ENCODE measurements around the gene DNAH3. TPM values are rescaled to one million over a fixed set of nuclear protein-coding genes. Genes with fewer than 3 reads are reported as not detected.
"Not testable (repeated sequence)": the region's sequence is repeated elsewhere in the genome, so short reads cannot be mapped to it uniquely, and the experiment has no call there.

DNAH3 gene
- total RNA-seq: not detected

- POLR2A ChIA-PET: no interaction called here
- CTCF ChIA-PET: interaction anchor here (0.6 kb wide), 1 partner anchor 14 kb away, joined by 3 read pairs; no protein-coding TSS in a partner anchor
- no peak within 1 kb of the TSS for H3K4me3 Mint-ChIP-seq
- no peak within 1 kb of the TSS for H3K27ac Mint-ChIP-seq
- peaks cover 22% of the 10 kb centered on the region for H3K27me3 Mint-ChIP-seq
- no peaks in the 10 kb centered on the region for H3K4me1 Mint-ChIP-seq
- no peaks in the 10 kb centered on the region for H3K36me3 Mint-ChIP-seq (ENCODE audit: low read depth)
- DNase-seq: no peak
- H3K9me3 Mint-ChIP-seq: no peaks in the 10 kb centered on the region
These were observed at the start of gene DNAH3 for GRCh38 chr16:21150375-21151001. Gene DNAH3 (minus strand): TSS chr16:21150846. CDS start chr16:21150319, 527 bp downstream.

- CTCF ChIA-PET: interaction anchor here (0.6 to 1.9 kb wide), 3 partner anchors 11 to 20 kb away, joined by 3 to 5 read pairs (median 4); no protein-coding TSS in a partner anchor
- Mint-ChIP-seq H3K4me1 (no peaks in the 10 kb centered on the region), H3K4me3 (no peak overlapping the region), H3K36me3 (ENCODE audit: low read depth) (no peaks in the 10 kb centered on the region), H3K27ac (no peak overlapping the region), H3K27me3 (peaks cover 21% of the 10 kb centered on the region), H3K9me3 (no peaks in the 10 kb centered on the region)
- POLR2A ChIA-PET: no interaction called here
- DNase-seq: no peak
These were observed 49.1 kb upstream of the DNAH3 start for GRCh38 chr16:21199607-21200218.

- H3K9me3 Mint-ChIP-seq: no peaks in the 10 kb centered on the region
- ChIA-PET CTCF (interaction anchor here (1.0 to 1.9 kb wide), 2 partner anchors 9 kb away, joined by 3 to 4 read pairs; no protein-coding TSS in a partner anchor), POLR2A (no interaction called here)
- no peak overlapping the region for H3K4me3 Mint-ChIP-seq
- H3K36me3 Mint-ChIP-seq (ENCODE audit: low read depth): no peaks in the 10 kb centered on the region
- H3K27ac Mint-ChIP-seq: no peak overlapping the region
- H3K27me3 Mint-ChIP-seq: peaks cover 24% of the 10 kb centered on the region
- DNase-seq: no peak
- H3K4me1 Mint-ChIP-seq: no peaks in the 10 kb centered on the region
These were observed 47.0 kb upstream of the DNAH3 start for GRCh38 chr16:21197621-21198020.

- ChIA-PET POLR2A (no interaction called here), CTCF (interaction anchor here (1.0 kb wide), 1 partner anchor 10 kb away, joined by 3 read pairs; no protein-coding TSS in a partner anchor)
- H3K9me3 Mint-ChIP-seq: no peaks in the 10 kb centered on the region
- DNase-seq: no peak
- peaks cover 20% of the 10 kb centered on the region for H3K27me3 Mint-ChIP-seq
- no peaks in the 10 kb centered on the region for H3K36me3 Mint-ChIP-seq (ENCODE audit: low read depth)
- H3K4me1 Mint-ChIP-seq: no peaks in the 10 kb centered on the region
- H3K27ac Mint-ChIP-seq: no peak overlapping the region
- H3K4me3 Mint-ChIP-seq: no peak overlapping the region
These were observed 46.5 kb upstream of the DNAH3 start for GRCh38 chr16:21197112-21197511.

GRCh38 chr16:21195330-21195729, 44.7 kb upstream of the DNAH3 start:
- H3K4me3 Mint-ChIP-seq; DNase-seq; H3K9me3 Mint-ChIP-seq; H3K27ac Mint-ChIP-seq; CTCF ChIA-PET; H3K4me1 Mint-ChIP-seq; POLR2A ChIA-PET; H3K36me3 Mint-ChIP-seq (ENCODE audit: low read depth): not testable (repeated sequence)
- peaks cover 11% of the 10 kb centered on the region for H3K27me3 Mint-ChIP-seq

- H3K36me3 Mint-ChIP-seq (ENCODE audit: low read depth): no peaks in the 10 kb centered on the region
- peaks cover 2% of the 10 kb centered on the region for H3K9me3 Mint-ChIP-seq
These were observed 44.2 kb upstream of the DNAH3 start for GRCh38 chr16:21194771-21195301.

GRCh38 chr16:21192991-21193390, 42.3 kb upstream of the DNAH3 start:
- H3K27ac Mint-ChIP-seq: no peak overlapping the region
- CTCF ChIA-PET: interaction anchor here (0.6 to 1.0 kb wide), 2 partner anchors 9 to 10 kb away, joined by 3 to 4 read pairs; no protein-coding TSS in a partner anchor
- no peak overlapping the region for H3K4me3 Mint-ChIP-seq
- peaks cover 9% of the 10 kb centered on the region for H3K27me3 Mint-ChIP-seq
- peaks cover 4% of the 10 kb centered on the region for H3K4me1 Mint-ChIP-seq
- POLR2A ChIA-PET: no interaction called here
- no peaks in the 10 kb centered on the region for H3K36me3 Mint-ChIP-seq (ENCODE audit: low read depth)
- peaks cover 2% of the 10 kb centered on the region for H3K9me3 Mint-ChIP-seq
- DNase-seq: no peak

More at GRCh38 chr16:21194771-21195301, 44.2 kb upstream of the DNAH3 start:
- no peak overlapping the region for H3K4me3 Mint-ChIP-seq
- peaks cover 12% of the 10 kb centered on the region for H3K27me3 Mint-ChIP-seq
- no peaks in the 10 kb centered on the region for H3K4me1 Mint-ChIP-seq
- no peak overlapping the region for H3K27ac Mint-ChIP-seq
- POLR2A ChIA-PET: no interaction called here
- CTCF ChIA-PET: interaction anchor here (0.6 kb wide), 1 partner anchor 283 kb away, joined by 3 read pairs; no protein-coding TSS in a partner anchor
- DNase-seq: no peak

GRCh38 chr16:21190599-21190998, 40.0 kb upstream of the DNAH3 start:
- POLR2A ChIA-PET: no interaction called here
- H3K36me3 Mint-ChIP-seq (ENCODE audit: low read depth): no peaks in the 10 kb centered on the region
- H3K27ac Mint-ChIP-seq: no peak overlapping the region
- peaks cover 4% of the 10 kb centered on the region for H3K4me1 Mint-ChIP-seq
- no peak overlapping the region for H3K4me3 Mint-ChIP-seq
- peaks cover 2% of the 10 kb centered on the region for H3K9me3 Mint-ChIP-seq
- H3K27me3 Mint-ChIP-seq: peaks cover 9% of the 10 kb centered on the region
- CTCF ChIA-PET: no interaction called here
- DNase-seq: no peak

- Mint-ChIP-seq H3K36me3 (ENCODE audit: low read depth) (no peaks in the 10 kb centered on the region), H3K9me3 (peaks cover 2% of the 10 kb centered on the region), H3K4me3 (no peak overlapping the region), H3K4me1 (peaks cover 4% of the 10 kb centered on the region), H3K27ac (no peak overlapping the region), H3K27me3 (peaks cover 9% of the 10 kb centered on the region)
- DNase-seq: no peak
- ChIA-PET POLR2A (interaction anchor here (0.9 kb wide), 1 partner anchor 14 kb away, joined by 3 read pairs; no protein-coding TSS in a partner anchor), CTCF (interaction anchor here (1.6 kb wide), 1 partner anchor 48 kb away, joined by 3 read pairs; no protein-coding TSS in a partner anchor)
These were observed 39.4 kb upstream of the DNAH3 start for GRCh38 chr16:21190013-21190412.

GRCh38 chr16:21189311-21189710, 38.7 kb upstream of the DNAH3 start:
- POLR2A ChIA-PET: interaction anchor here (0.9 kb wide), 1 partner anchor 15 kb away, joined by 3 read pairs; no protein-coding TSS in a partner anchor

GRCh38 chr16:21186326-21186691, 35.7 kb upstream of the DNAH3 start:
- ChIA-PET POLR2A (no interaction called here), CTCF (interaction anchor here (0.6 to 1.3 kb wide), 3 partner anchors 14 to 62 kb away, joined by 3 to 4 read pairs (median 3); no protein-coding TSS in a partner anchor)
- Mint-ChIP-seq H3K27ac (no peak overlapping the region), H3K4me1 (peaks cover 4% of the 10 kb centered on the region), H3K27me3 (peaks cover 2% of the 10 kb centered on the region), H3K36me3 (ENCODE audit: low read depth) (peaks cover 5% of the 10 kb centered on the region), H3K4me3 (no peak overlapping the region), H3K9me3 (peaks cover 15% of the 10 kb centered on the region)
- DNase-seq: no peak

More at GRCh38 chr16:21189311-21189710, 38.7 kb upstream of the DNAH3 start:
- peaks cover 6% of the 10 kb centered on the region for H3K9me3 Mint-ChIP-seq
- H3K4me3 Mint-ChIP-seq: no peak overlapping the region
- H3K27ac Mint-ChIP-seq: no peak overlapping the region
- DNase-seq: no peak
- CTCF ChIA-PET: interaction anchor here (1.1 to 1.6 kb wide), 4 partner anchors 47 to 1109 kb away, joined by 3 to 4 read pairs (median 4); no protein-coding TSS in a partner anchor
- H3K36me3 Mint-ChIP-seq (ENCODE audit: low read depth): no peaks in the 10 kb centered on the region
- H3K27me3 Mint-ChIP-seq: peaks cover 6% of the 10 kb centered on the region
- H3K4me1 Mint-ChIP-seq: peaks cover 4% of the 10 kb centered on the region

- peaks cover 2% of the 10 kb centered on the region for H3K27me3 Mint-ChIP-seq
- H3K4me1 Mint-ChIP-seq: peaks cover 4% of the 10 kb centered on the region
- peaks cover 15% of the 10 kb centered on the region for H3K9me3 Mint-ChIP-seq
- POLR2A ChIA-PET: no interaction called here
- CTCF ChIA-PET: interaction anchor here (0.6 to 1.3 kb wide), 3 partner anchors 14 to 63 kb away, joined by 3 to 4 read pairs (median 3); no protein-coding TSS in a partner anchor
- no peak for DNase-seq
- H3K27ac Mint-ChIP-seq: no peak overlapping the region
- no peak overlapping the region for H3K4me3 Mint-ChIP-seq
- H3K36me3 Mint-ChIP-seq (ENCODE audit: low read depth): peaks cover 10% of the 10 kb centered on the region
These were observed 35.1 kb upstream of the DNAH3 start for GRCh38 chr16:21185659-21186325.

All from activated CD4-positive, alpha-beta T cell treated with anti-CD3 and anti-CD28 coated beads, Interleukin-2, amount 10 ng/mL, durations not matched to agents 7 days and 5 days (primary cell).